Measurements from ENCODE around the gene SBF1. TPM values are rescaled to one million over a fixed set of nuclear protein-coding genes. Genes with fewer than 3 reads are reported as not detected.

SBF1 gene
- total and polyA plus RNA-seq, 7 donors, result 13.8 to 67.3 (median 23.2) TPM

GRCh38 chr22:50464451-50464850 lies 10.4 kb downstream of the SBF1 start:
- Histone ChIP-seq H3K4me1 (peaks cover 0 to 7% (median 5%) of the 10 kb centered on the region in 4 donors), H3K9me3 (no peaks in the 10 kb centered on the region), H3K36me3 (peaks cover 73 to 85% (median 84%) of the 10 kb centered on the region in 4 donors), H3K4me3 (no peak overlapping the region), H3K27me3 (no peaks in the 10 kb centered on the region), H3K27ac (no peak overlapping the region)
- 92 to 93% methylated on average over 24 of the region's 24 CpGs for WGBS, 2 donors
- intact Hi-C loops (cut with DNase I), result no loop called here
- DNase-seq, result no peak
- TF ChIP-seq CTCF (IDR thresholded peaks at IDR 0.05), result no peak
- TF ChIP-seq POLR2A (IDR thresholded peaks at IDR 0.05), result no peak
- TF ChIP-seq POLR2AphosphoS5 (IDR thresholded peaks at IDR 0.05), result no peak
- TF ChIP-seq EP300 (IDR thresholded peaks at IDR 0.05), result no peak

GRCh38 chr22:50463188-50463900 lies 11.5 kb downstream of the SBF1 start:
- H3K27me3 ChIP-seq, result no peaks in the 10 kb centered on the region
- no peak overlapping the region for H3K4me3 ChIP-seq
- peaks cover 78 to 96% (median 94%) of the 10 kb centered on the region in 4 donors for H3K36me3 ChIP-seq
- H3K4me1 ChIP-seq, result no peaks in the 10 kb centered on the region
- intact Hi-C loops (cut with DNase I), result no loop called here
- no peaks in the 10 kb centered on the region for H3K9me3 ChIP-seq
- TF ChIP-seq EP300 (IDR thresholded peaks at IDR 0.05) (no peak), CTCF (IDR thresholded peaks at IDR 0.05) (no peak), POLR2A (IDR thresholded peaks at IDR 0.05) (no peak)
- DNase-seq, result no peak
- 92 to 95% methylated on average over 28 of the region's 28 CpGs for WGBS, 2 donors
- no peak overlapping the region for H3K27ac ChIP-seq

- Histone ChIP-seq H3K4me1 (no peaks in the 10 kb centered on the region), H3K9me3 (no peaks in the 10 kb centered on the region), H3K4me3 (no peak overlapping the region), H3K27me3 (no peaks in the 10 kb centered on the region), H3K27ac (no peak overlapping the region), H3K36me3 (peaks cover 72 to 100% (median 95%) of the 10 kb centered on the region in 4 donors)
- WGBS, 2 donors, result 94 to 96% methylated on average over 30 of the region's 30 CpGs
- intact Hi-C loops (cut with DNase I), result no loop called here
- no peak for DNase-seq
- TF ChIP-seq EP300 (IDR thresholded peaks at IDR 0.05) (no peak), POLR2A (IDR thresholded peaks at IDR 0.05) (no peak), POLR2AphosphoS5 (IDR thresholded peaks at IDR 0.05) (no peak), CTCF (IDR thresholded peaks at IDR 0.05) (no peak)
Observed at GRCh38 chr22:50461979-50462540, 12.8 kb downstream of the SBF1 start.

GRCh38 chr22:50461536-50461935 lies 13.3 kb downstream of the SBF1 start:
- peaks cover 67 to 100% (median 94%) of the 10 kb centered on the region in 4 donors for H3K36me3 ChIP-seq
- no peaks in the 10 kb centered on the region for H3K27me3 ChIP-seq
- intact Hi-C loops (cut with DNase I), result no loop called here
- no peak for DNase-seq
- no peaks in the 10 kb centered on the region for H3K4me1 ChIP-seq
- TF ChIP-seq CTCF (IDR thresholded peaks at IDR 0.05) (no peak), EP300 (IDR thresholded peaks at IDR 0.05) (no peak), POLR2AphosphoS5 (IDR thresholded peaks at IDR 0.05) (no peak), POLR2A (IDR thresholded peaks at IDR 0.05) (no peak)
- H3K9me3 ChIP-seq, result no peaks in the 10 kb centered on the region
- H3K4me3 ChIP-seq, result no peak overlapping the region
- WGBS, 2 donors, result 93 to 94% methylated on average over 26 of the region's 26 CpGs
- H3K27ac ChIP-seq, result no peak overlapping the region

Measured in sigmoid colon (tissue), 7 donors.